Mesendoderm (in vitro differentiated cells): ENCODE measurements around the gene ZDHHC20.

Experiments used
- DNase-seq: peaks from one replicate; pipeline ENCODE4 v3.0.0; 2013
- H2AK5ac ChIP-seq: 2 replicates; pipeline ENCODE4 v1.6.1; 2013; ENCODE audit warnings: low read length, inconsistent platforms
- H2BK120ac ChIP-seq: 2 replicates; pipeline ENCODE4 v1.6.1; 2013; ENCODE audit warnings: low read depth, mild to moderate bottlenecking, low read length, moderate library complexity, mixed read lengths
- H2BK15ac ChIP-seq: replicated peaks from 2 replicates; pipeline ENCODE4 v1.6.1; 2013; ENCODE audit warnings: low read depth, mild to moderate bottlenecking, moderate library complexity
- H2BK5ac ChIP-seq: 2 replicates; pipeline ENCODE4 v1.6.1; 2013; ENCODE audit warnings: low read length, inconsistent platforms
- H3K18ac ChIP-seq: 2 replicates; pipeline ENCODE4 v1.6.1; 2013; ENCODE audit warnings: mild to moderate bottlenecking, low read length, mixed read lengths
- H3K23ac ChIP-seq: one replicate; pipeline ENCODE4 v1.6.1; 2013; ENCODE audit warnings: low read length
- H3K27ac ChIP-seq: 2 replicates; pipeline ENCODE4 v1.5.1; 2013; ENCODE audit warnings: low read depth, mild to moderate bottlenecking, inconsistent platforms, low read length, moderate library complexity
- H3K27me3 ChIP-seq: 2 replicates; pipeline ENCODE4 v1.6.1; 2013; ENCODE audit warnings: low read length, control low read depth, mild to moderate bottlenecking, inconsistent platforms; ENCODE audit not compliant: insufficient read depth, poor library complexity
- H3K36me3 ChIP-seq: 2 replicates; pipeline ENCODE4 v1.6.1; 2013; ENCODE audit warnings: low read length, inconsistent platforms; ENCODE audit not compliant: control insufficient read depth, insufficient read depth
- H3K4ac ChIP-seq: one replicate; pipeline ENCODE4 v1.6.1; 2013; ENCODE audit warnings: low read depth, mild to moderate bottlenecking, low read length, moderate library complexity
- H3K4me1 ChIP-seq: 2 replicates; pipeline ENCODE4 v1.6.1; 2013; ENCODE audit warnings: low read depth, low read length, inconsistent platforms; ENCODE audit not compliant: control insufficient read depth
- H3K4me2 ChIP-seq: 2 replicates; pipeline ENCODE4 v1.6.1; 2013; ENCODE audit warnings: low read length
- H3K4me3 ChIP-seq: 2 replicates; pipeline ENCODE4 v1.5.1; 2013; ENCODE audit warnings: mild to moderate bottlenecking, low read length
- H3K56ac ChIP-seq: one replicate; pipeline ENCODE4 v1.6.1; 2013; ENCODE audit warnings: low read length
- H3K79me1 ChIP-seq: 2 replicates; pipeline ENCODE4 v1.6.1; 2013; ENCODE audit warnings: low read length, inconsistent platforms
- H3K79me2 ChIP-seq: 2 replicates; pipeline ENCODE4 v1.6.1; 2013; ENCODE audit warnings: mild to moderate bottlenecking, low read length; ENCODE audit not compliant: control insufficient read depth, insufficient read depth
- H3K9ac ChIP-seq: 2 replicates; pipeline ENCODE4 v1.6.1; 2013; ENCODE audit warnings: low read length, inconsistent platforms
- H4K5ac ChIP-seq: one replicate; pipeline ENCODE4 v1.6.1; 2013; ENCODE audit warnings: low read length
- H4K8ac ChIP-seq: one replicate; pipeline ENCODE4 v1.6.1; 2013; ENCODE audit warnings: low read depth, mild to moderate bottlenecking, control low read depth, low read length, moderate library complexity
- WGBS: extraction: QIAGEN DNeasy Blood & Tissue Kit; methylation state at CpG from one replicate; pipeline ENCODE4 v1.1.7; 2013; ENCODE audit warnings: low lambda C conversion rate, missing lambda C conversion rate; ENCODE audit not compliant: insufficient coverage; ENCODE audit errors: extremely low coverage; 5-methylcytosine and 5-hydroxymethylcytosine counted together

ZDHHC20 gene

DNA sequence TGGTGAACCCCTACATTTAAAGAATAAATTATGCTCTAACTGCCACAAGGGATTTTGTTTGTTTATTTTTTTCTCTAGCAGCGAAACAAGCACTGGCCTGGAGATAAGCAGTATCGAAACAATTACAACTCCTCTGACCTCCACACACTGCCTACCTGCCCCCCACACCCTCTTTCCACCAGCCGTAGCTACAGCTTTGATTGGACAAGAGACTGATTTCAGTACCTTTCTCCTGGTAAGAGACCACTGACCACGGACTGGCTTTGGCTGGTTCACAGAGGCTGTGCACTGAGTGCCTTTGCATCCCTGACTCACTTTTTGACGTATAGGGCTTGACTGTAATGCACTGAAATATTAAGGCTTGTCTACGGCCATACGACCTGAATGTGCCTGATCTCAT lies 7.4 kb upstream of the ZDHHC20 start:
- H2BK120ac ChIP-seq = no peak overlapping the region
- no peak overlapping the region for H3K56ac ChIP-seq
- H3K18ac ChIP-seq = no peak overlapping the region
- no peaks in the 10 kb centered on the region for H3K4me1 ChIP-seq
- no peak overlapping the region for H4K8ac ChIP-seq
- no peak overlapping the region for H3K4me2 ChIP-seq
- H3K4me3 ChIP-seq = no peak overlapping the region
- WGBS = no CpG with 5 or more reads among the region's 7 CpGs
- H4K5ac ChIP-seq = no peak overlapping the region
- no peak for DNase-seq
- no peaks in the 10 kb centered on the region for H3K79me2 ChIP-seq
- H2BK5ac ChIP-seq = no peak overlapping the region
- H3K23ac ChIP-seq = no peak overlapping the region
- H3K79me1 ChIP-seq = no peaks in the 10 kb centered on the region
- no peaks in the 10 kb centered on the region for H3K27me3 ChIP-seq
- H3K27ac ChIP-seq = no peak overlapping the region
- no peak overlapping the region for H2BK15ac ChIP-seq
- no peaks in the 10 kb centered on the region for H3K36me3 ChIP-seq
- no peak overlapping the region for H3K9ac ChIP-seq
- no peak overlapping the region for H3K4ac ChIP-seq
- H2AK5ac ChIP-seq = no peak overlapping the region

DNA sequence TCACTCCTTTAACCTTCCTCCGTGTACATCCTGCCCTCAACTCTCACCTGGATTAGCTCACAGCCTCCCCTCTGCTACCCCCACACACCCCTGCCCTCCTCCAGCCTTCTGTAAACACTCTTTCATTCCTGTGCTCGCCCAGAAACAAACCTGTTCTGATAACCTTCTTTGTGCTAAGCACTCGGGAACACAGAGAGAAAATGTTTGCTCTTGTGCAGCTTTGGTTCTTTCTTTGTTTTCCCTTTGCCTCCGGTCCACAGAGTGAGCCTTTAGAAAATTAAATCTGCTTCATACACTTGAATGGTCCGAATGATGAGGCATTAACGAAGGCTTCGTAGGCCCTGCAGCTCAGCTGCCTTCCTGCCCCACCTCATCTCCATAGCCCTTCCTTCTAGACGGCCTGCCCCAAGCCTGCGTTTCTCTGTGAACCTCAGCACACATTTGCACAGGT lies 6.6 kb upstream of the ZDHHC20 start:
- Histone ChIP-seq H3K4ac (no peak overlapping the region), H4K8ac (no peak overlapping the region), H3K18ac (no peak overlapping the region), H3K79me2 (no peaks in the 10 kb centered on the region), H3K4me2 (no peak overlapping the region), H3K23ac (no peak overlapping the region), H3K79me1 (no peaks in the 10 kb centered on the region), H3K9ac (no peak overlapping the region), H3K4me3 (no peak overlapping the region), H4K5ac (no peak overlapping the region), H2AK5ac (no peak overlapping the region), H3K27me3 (no peaks in the 10 kb centered on the region), H2BK120ac (no peak overlapping the region), H3K56ac (peak overlapping the region; percentile 18), H2BK15ac (no peak overlapping the region), H2BK5ac (no peak overlapping the region), H3K27ac (peak overlapping the region; percentile 5), H3K4me1 (no peaks in the 10 kb centered on the region), H3K36me3 (no peaks in the 10 kb centered on the region)
- WGBS = no CpG with 5 or more reads among the region's 9 CpGs
- DNase-seq = no peak

DNA sequence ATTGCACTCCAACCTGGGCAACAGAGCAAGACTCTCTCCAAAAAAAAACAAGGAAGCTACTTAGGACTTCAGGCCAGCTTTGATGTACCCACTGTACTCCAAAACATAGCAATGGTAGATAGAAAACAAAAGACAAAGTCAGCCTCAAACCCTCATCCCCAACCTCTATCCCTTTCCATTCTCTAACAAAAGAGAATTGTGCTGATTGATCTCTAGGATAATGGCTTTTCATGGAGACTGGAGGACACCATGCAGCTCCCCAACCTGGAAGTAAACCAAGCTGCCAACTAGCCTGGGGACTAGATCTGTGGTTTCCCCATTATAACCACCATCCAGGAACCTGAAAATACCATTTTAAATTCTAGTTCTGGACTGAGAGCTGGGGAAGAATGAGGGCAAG lies 4.3 kb upstream of the ZDHHC20 start:
- H3K56ac ChIP-seq = no peak overlapping the region
- no peak overlapping the region for H3K4me2 ChIP-seq
- no peak overlapping the region for H3K27ac ChIP-seq
- DNase-seq = no peak
- no peak overlapping the region for H4K5ac ChIP-seq
- no peak overlapping the region for H3K4ac ChIP-seq
- no peak overlapping the region for H3K9ac ChIP-seq
- H3K18ac ChIP-seq = no peak overlapping the region
- no peak overlapping the region for H2BK5ac ChIP-seq
- peaks cover 3% of the 10 kb centered on the region for H3K4me1 ChIP-seq
- H3K79me2 ChIP-seq = peaks cover 6% of the 10 kb centered on the region
- no peak overlapping the region for H2AK5ac ChIP-seq
- H3K23ac ChIP-seq = no peak overlapping the region
- H2BK15ac ChIP-seq = no peak overlapping the region
- no peak overlapping the region for H4K8ac ChIP-seq
- H3K27me3 ChIP-seq = no peaks in the 10 kb centered on the region
- H3K4me3 ChIP-seq = no peak overlapping the region
- no peaks in the 10 kb centered on the region for H3K79me1 ChIP-seq
- no peak overlapping the region for H2BK120ac ChIP-seq
- no peaks in the 10 kb centered on the region for H3K36me3 ChIP-seq

DNA sequence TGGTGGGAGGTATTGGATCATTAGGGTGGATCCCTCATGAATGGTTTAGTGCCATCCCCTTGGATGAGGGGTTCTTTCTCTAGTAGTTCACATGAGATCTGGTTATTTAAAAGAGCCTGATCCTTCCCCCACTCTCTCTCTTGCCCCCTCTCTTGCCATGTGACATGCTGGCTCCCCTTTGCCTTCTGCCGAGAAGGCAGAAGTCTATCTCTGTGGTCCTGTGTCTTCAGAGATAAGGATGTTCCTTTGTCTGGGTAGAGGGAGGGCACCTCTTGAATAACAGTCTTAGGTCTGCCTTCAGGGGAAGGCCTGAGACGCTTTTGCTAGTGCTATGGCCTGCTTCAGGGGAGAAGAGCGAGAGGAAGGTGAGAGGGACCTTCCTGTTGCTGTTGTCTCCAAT lies 2.0 kb upstream of the ZDHHC20 start:
- Histone ChIP-seq H3K4me1 (peaks cover 3% of the 10 kb centered on the region), H3K79me1 (peaks cover 2% of the 10 kb centered on the region), H3K4me2 (no peak overlapping the region), H2AK5ac (no peak overlapping the region), H3K18ac (no peak overlapping the region), H3K23ac (no peak overlapping the region), H4K5ac (no peak overlapping the region), H3K79me2 (peaks cover 23% of the 10 kb centered on the region), H3K56ac (no peak overlapping the region), H3K36me3 (no peaks in the 10 kb centered on the region), H3K4ac (no peak overlapping the region), H2BK120ac (no peak overlapping the region), H3K27me3 (no peaks in the 10 kb centered on the region), H2BK15ac (no peak overlapping the region), H2BK5ac (no peak overlapping the region), H3K27ac (no peak overlapping the region), H3K9ac (no peak overlapping the region), H4K8ac (no peak overlapping the region), H3K4me3 (no peak overlapping the region)
- WGBS = no CpG with 5 or more reads among the region's 3 CpGs
- no peak for DNase-seq

DNA sequence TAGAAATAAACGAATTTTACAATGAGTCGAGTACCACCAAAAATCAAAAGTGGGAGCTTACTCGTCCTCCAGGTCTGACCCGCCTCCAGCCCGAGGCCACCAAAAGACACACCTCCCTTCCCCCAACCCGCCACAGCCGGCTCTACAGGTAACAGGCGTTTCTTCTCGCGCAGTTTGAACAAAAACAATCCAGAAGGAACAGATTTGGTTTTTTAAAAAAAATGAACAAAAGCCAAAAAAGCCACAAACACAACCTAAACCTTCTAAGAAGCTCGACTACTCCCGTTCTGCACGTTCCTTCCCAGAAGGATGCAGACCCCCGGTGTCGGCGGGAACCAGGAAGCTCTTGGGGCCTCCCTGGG lies 671 bp downstream of the ZDHHC20 start:
- peak overlapping the region; percentile 94 for H3K18ac ChIP-seq
- WGBS = no CpG with 5 or more reads among the region's 16 CpGs
- peak overlapping the region; percentile 97 for H3K27ac ChIP-seq
- peak overlapping the region; percentile 91 for H3K4me3 ChIP-seq
- peak; percentile 87 for DNase-seq
- peak overlapping the region; percentile 19 for H3K4me2 ChIP-seq
- no peak overlapping the region for H3K23ac ChIP-seq
- H2BK120ac ChIP-seq = peak overlapping the region; percentile 68
- no peak overlapping the region for H2BK15ac ChIP-seq
- H3K79me2 ChIP-seq = peaks cover 44% of the 10 kb centered on the region
- H3K9ac ChIP-seq = peak overlapping the region; percentile 97
- no peak overlapping the region for H2BK5ac ChIP-seq
- peak overlapping the region; percentile 57 for H4K8ac ChIP-seq
- H3K4me1 ChIP-seq = peaks cover 3% of the 10 kb centered on the region
- H3K27me3 ChIP-seq = no peaks in the 10 kb centered on the region
- no peaks in the 10 kb centered on the region for H3K36me3 ChIP-seq
- H3K4ac ChIP-seq = peak overlapping the region; percentile 83
- H2AK5ac ChIP-seq = no peak overlapping the region
- peaks cover 2% of the 10 kb centered on the region for H3K79me1 ChIP-seq
- H3K56ac ChIP-seq = peak overlapping the region; percentile 99
- no peak overlapping the region for H4K5ac ChIP-seq

DNA sequence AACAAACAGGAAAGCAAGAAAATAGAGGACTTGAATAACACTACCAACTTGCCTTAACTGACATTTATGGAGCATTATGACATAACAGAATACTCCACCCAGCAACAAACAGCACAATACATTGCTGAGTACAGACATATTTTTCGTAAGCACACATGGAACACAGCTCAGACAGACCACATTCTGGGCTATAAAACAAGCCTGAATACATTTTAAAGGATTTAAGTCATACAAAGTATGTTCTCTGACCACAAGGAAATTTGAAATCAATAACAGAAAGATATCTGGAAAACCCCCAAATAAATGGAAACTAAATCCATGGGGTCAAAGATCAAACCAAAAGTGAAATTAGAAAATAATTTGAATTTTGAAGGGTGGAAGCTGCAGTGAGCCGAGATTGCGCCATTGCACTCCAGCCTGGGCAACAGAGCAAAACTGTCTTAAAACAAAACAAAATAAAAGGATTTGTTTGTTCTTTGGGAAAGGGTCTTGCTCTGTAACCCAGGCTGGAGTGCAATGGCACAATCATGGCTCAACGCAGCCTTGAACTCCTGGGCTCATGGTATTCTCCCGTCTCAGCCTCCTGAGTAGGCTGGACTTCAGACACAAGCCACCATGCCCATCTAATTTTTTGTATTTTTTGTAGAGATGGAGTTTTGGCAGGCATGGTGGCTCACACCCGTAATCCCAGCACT lies 5.6 kb downstream of the ZDHHC20 start:
- no CpG with 5 or more reads among the region's 6 CpGs for WGBS
- Histone ChIP-seq H3K27ac (no peak overlapping the region), H3K4ac (no peak overlapping the region), H3K27me3 (no peaks in the 10 kb centered on the region), H3K79me1 (peaks cover 6% of the 10 kb centered on the region), H2BK5ac (no peak overlapping the region), H3K4me2 (no peak overlapping the region), H3K4me1 (no peaks in the 10 kb centered on the region), H3K79me2 (peaks cover 59% of the 10 kb centered on the region), H2BK15ac (no peak overlapping the region), H3K4me3 (no peak overlapping the region), H2BK120ac (no peak overlapping the region), H3K18ac (no peak overlapping the region), H2AK5ac (no peak overlapping the region), H4K8ac (no peak overlapping the region), H4K5ac (no peak overlapping the region), H3K23ac (no peak overlapping the region), H3K56ac (no peak overlapping the region), H3K36me3 (no peaks in the 10 kb centered on the region), H3K9ac (no peak overlapping the region)
- DNase-seq = no peak
